ENCODE measurements around the gene DDI1. TPM values are rescaled to one million over a fixed set of nuclear protein-coding genes. Genes with fewer than 3 reads are reported as not detected.
A peak's percentile ranks its signal among the peaks of the same experiment; 100 is the strongest.

DDI1 gene
- total and polyA plus RNA-seq, 9 of the 15 experiments (the other 6 are each of a cell fraction or from before 2014, with no cell fraction given): not detected

DNA sequence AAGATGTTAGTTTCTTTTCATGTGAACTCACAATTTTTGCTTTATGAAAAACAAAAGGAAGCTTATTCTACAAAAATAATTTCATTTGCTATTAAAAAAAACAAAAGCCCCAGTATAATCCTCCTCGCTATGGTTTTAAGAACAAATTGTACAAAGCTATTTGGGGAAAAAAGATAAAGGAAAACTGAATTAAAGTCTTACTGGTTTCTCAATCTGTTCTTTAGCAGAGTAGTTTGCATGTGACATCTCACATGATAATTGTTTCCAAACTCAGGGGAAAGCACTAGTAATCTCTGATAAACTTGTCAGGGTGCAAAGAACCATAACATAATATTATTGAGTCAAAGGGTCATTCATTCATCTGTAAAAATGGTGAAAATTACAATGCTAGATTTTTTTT lies 2.9 kb upstream of the DDI1 start (continued):
- TF ChIP-seq, protein P1, sequence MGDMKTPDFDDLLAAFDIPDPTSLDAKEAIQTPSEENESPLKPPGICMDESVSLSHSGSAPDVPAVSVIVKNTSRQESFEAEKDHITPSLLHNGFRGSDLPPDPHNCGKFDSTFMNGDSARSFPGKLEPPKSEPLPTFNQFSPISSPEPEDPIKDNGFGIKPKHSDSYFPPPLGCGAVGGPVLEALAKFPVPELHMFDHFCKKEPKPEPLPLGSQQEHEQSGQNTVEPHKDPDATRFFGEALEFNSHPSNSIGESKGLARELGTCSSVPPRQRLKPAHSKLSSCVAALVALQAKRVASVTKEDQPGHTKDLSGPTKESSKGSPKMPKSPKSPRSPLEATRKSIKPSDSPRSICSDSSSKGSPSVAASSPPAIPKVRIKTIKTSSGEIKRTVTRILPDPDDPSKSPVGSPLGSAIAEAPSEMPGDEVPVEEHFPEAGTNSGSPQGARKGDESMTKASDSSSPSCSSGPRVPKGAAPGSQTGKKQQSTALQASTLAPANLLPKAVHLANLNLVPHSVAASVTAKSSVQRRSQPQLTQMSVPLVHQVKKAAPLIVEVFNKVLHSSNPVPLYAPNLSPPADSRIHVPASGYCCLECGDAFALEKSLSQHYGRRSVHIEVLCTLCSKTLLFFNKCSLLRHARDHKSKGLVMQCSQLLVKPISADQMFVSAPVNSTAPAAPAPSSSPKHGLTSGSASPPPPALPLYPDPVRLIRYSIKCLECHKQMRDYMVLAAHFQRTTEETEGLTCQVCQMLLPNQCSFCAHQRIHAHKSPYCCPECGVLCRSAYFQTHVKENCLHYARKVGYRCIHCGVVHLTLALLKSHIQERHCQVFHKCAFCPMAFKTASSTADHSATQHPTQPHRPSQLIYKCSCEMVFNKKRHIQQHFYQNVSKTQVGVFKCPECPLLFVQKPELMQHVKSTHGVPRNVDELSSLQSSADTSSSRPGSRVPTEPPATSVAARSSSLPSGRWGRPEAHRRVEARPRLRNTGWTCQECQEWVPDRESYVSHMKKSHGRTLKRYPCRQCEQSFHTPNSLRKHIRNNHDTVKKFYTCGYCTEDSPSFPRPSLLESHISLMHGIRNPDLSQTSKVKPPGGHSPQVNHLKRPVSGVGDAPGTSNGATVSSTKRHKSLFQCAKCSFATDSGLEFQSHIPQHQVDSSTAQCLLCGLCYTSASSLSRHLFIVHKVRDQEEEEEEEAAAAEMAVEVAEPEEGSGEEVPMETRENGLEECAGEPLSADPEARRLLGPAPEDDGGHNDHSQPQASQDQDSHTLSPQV (IDR thresholded peaks at IDR 0.05): no peak
- TF ChIP-seq ETV1 (tag; conservative IDR thresholded peaks at IDR 0.05; ENCODE audit: low read depth) (no peak), CSDE1 (IDR thresholded peaks at IDR 0.05) (no peak), RBM14 (IDR thresholded peaks at IDR 0.05; ENCODE audit: borderline replicate concordance, insufficient read depth, low read depth, low read length) (no peak), EHMT2 (IDR thresholded peaks at IDR 0.05) (no peak)
- TF ChIP-seq, protein P2, sequence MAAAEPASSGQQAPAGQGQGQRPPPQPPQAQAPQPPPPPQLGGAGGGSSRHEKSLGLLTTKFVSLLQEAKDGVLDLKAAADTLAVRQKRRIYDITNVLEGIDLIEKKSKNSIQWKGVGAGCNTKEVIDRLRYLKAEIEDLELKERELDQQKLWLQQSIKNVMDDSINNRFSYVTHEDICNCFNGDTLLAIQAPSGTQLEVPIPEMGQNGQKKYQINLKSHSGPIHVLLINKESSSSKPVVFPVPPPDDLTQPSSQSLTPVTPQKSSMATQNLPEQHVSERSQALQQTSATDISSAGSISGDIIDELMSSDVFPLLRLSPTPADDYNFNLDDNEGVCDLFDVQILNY (CRISPR knock-in tag; IDR thresholded peaks at IDR 0.05): no peak

DNA sequence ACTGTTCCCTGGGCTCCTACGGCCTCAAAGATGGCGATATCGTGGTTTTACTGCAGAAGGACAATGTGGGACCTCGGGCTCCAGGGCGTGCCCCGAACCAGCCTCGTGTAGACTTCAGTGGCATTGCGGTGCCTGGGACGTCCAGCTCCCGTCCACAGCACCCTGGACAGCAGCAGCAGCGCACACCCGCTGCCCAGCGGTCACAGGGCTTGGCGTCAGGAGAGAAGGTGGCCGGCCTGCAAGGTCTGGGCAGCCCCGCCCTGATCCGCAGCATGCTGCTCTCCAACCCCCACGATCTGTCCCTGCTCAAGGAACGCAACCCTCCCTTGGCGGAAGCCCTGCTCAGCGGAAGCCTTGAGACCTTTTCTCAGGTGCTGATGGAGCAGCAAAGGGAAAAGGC lies 555 bp downstream of the DDI1 start:
- Histone ChIP-seq H3K79me2 (ENCODE audit: control insufficient read depth, insufficient read depth, low read length) (no peaks in the 10 kb centered on the region), H3K27me3 (ENCODE audit: control insufficient read depth in 2 of 2, insufficient read depth in 2 of 2, low read length in 2 of 2) (no peaks in the 10 kb centered on the region), H3K9ac (ENCODE audit: insufficient read depth in 1 of 2, low read depth in 2 of 2, low read length in 2 of 2) (no peak overlapping the region), H3K4me2 (ENCODE audit: insufficient read depth, low read length) (no peak overlapping the region), H3K9me1 (ENCODE audit: control insufficient read depth, insufficient read depth, low read length) (no peaks in the 10 kb centered on the region), H3K4me1 (replicated peaks in 1 of 2; ENCODE audit: control insufficient read depth in 2 of 2, insufficient read depth in 2 of 2, low read length in 2 of 2) (no peaks in the 10 kb centered on the region), H3K4me3 (no peak overlapping the region), H3K27ac (ENCODE audit: extremely low read depth, low read depth, low read length) (no peak overlapping the region), H3K36me3 (ENCODE audit: control insufficient read depth, insufficient read depth, low read length) (no peaks in the 10 kb centered on the region), H3K9me3 (replicated peaks; ENCODE audit: control insufficient read depth, insufficient read depth, low read depth, low read length) (no peaks in the 10 kb centered on the region; the same call in 1 of the 2 replicates), H4K20me1 (replicated peaks; ENCODE audit: control insufficient read depth, insufficient read depth, low read length) (no peaks in the 10 kb centered on the region), H2AFZ (ENCODE audit: low read depth, low read length) (no peak overlapping the region)
- ChIA-PET CTCF (ENCODE audit: low intra/inter-chr PET ratio) (no interaction called here), POLR2A (no interaction called here)
- TF ChIP-seq, protein P3, sequence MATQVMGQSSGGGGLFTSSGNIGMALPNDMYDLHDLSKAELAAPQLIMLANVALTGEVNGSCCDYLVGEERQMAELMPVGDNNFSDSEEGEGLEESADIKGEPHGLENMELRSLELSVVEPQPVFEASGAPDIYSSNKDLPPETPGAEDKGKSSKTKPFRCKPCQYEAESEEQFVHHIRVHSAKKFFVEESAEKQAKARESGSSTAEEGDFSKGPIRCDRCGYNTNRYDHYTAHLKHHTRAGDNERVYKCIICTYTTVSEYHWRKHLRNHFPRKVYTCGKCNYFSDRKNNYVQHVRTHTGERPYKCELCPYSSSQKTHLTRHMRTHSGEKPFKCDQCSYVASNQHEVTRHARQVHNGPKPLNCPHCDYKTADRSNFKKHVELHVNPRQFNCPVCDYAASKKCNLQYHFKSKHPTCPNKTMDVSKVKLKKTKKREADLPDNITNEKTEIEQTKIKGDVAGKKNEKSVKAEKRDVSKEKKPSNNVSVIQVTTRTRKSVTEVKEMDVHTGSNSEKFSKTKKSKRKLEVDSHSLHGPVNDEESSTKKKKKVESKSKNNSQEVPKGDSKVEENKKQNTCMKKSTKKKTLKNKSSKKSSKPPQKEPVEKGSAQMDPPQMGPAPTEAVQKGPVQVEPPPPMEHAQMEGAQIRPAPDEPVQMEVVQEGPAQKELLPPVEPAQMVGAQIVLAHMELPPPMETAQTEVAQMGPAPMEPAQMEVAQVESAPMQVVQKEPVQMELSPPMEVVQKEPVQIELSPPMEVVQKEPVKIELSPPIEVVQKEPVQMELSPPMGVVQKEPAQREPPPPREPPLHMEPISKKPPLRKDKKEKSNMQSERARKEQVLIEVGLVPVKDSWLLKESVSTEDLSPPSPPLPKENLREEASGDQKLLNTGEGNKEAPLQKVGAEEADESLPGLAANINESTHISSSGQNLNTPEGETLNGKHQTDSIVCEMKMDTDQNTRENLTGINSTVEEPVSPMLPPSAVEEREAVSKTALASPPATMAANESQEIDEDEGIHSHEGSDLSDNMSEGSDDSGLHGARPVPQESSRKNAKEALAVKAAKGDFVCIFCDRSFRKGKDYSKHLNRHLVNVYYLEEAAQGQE (IDR thresholded peaks at IDR 0.05; ENCODE audit: borderline replicate concordance): no peak
- TF ChIP-seq, protein P3 (CRISPR knock-in tag; IDR thresholded peaks at IDR 0.05; ENCODE audit: low read depth): peak; percentile 86
- TF ChIP-seq TGIF2 (CRISPR knock-in tag; IDR thresholded peaks at IDR 0.05): no peak
- intact Hi-C loops (cut with micrococcal nuclease) (no loop called here), in situ Hi-C loops (cut with MboI) (no loop called here)
- no TSS peak for BruUV-seq (replicated peaks)
- ATAC-seq (no peak), FAIRE-seq (no peak), DNase-seq (ENCODE audit: extremely low read depth in 1 of 4, low spot score in 3 of 4) (no peak)
- WGBS (ENCODE audit: insufficient coverage, low coverage, missing lambda C conversion rate): 4% methylated on average over 16 of the region's 21 CpGs
